Ishikawa (cell line): ENCODE measurements around the gene PPP1R36.

Experiments used
- CEBPB ChIP-seq: IDR thresholded peaks from 2 replicates; pipeline ENCODE4 v1.6.1; 2012
- CREB1 ChIP-seq: IDR thresholded peaks from 2 replicates; pipeline ENCODE4 v1.6.1; 2012; ENCODE audit warnings: low read depth
- EGR1 ChIP-seq: IDR thresholded peaks from 2 replicates; pipeline ENCODE4 v1.6.1; 2012
- EP300 ChIP-seq: IDR thresholded peaks from 2 replicates; pipeline ENCODE4 v1.6.1; 2012; ENCODE audit warnings: borderline replicate concordance
- FOXM1 ChIP-seq: IDR thresholded peaks from 2 replicates; pipeline ENCODE4 v1.6.1; 2012; ENCODE audit warnings: low read depth, borderline replicate concordance
- MAX ChIP-seq: IDR thresholded peaks from 2 replicates; pipeline ENCODE4 v1.6.1; 2012
- NFIC ChIP-seq: IDR thresholded peaks from 2 replicates; pipeline ENCODE4 v1.6.1; 2012
- RAD21 ChIP-seq: IDR thresholded peaks from 2 replicates; pipeline ENCODE4 v1.6.1; 2012; ENCODE audit warnings: low read depth
- REST ChIP-seq: IDR thresholded peaks from 2 replicates; pipeline ENCODE4 v1.6.1; 2012; ENCODE audit warnings: low read depth, mild to moderate bottlenecking
- TAF1 ChIP-seq: IDR thresholded peaks from 2 replicates; pipeline ENCODE4 v1.6.1; 2012; ENCODE audit warnings: low read depth, mild to moderate bottlenecking
- TCF12 ChIP-seq: IDR thresholded peaks from 2 replicates; pipeline ENCODE4 v1.6.1; 2012; ENCODE audit warnings: low read depth
- TEAD4 ChIP-seq: IDR thresholded peaks from 2 replicates; pipeline ENCODE4 v1.6.1; 2012
- USF1 ChIP-seq: IDR thresholded peaks from 2 replicates; pipeline ENCODE4 v1.6.1; 2012
- YY1 ChIP-seq: IDR thresholded peaks from 2 replicates; pipeline ENCODE4 v1.6.1; 2012; ENCODE audit warnings: low read depth
- ZBTB7A ChIP-seq: IDR thresholded peaks from 2 replicates; pipeline ENCODE4 v1.6.1; 2012; ENCODE audit warnings: low read depth

The PPP1R36 gene

GRCh38 chr14:64612971-64613666 is 63.4 kb downstream of the PPP1R36 start:
- TF ChIP-seq NFIC (no peak), EGR1 (no peak), EP300 (no peak), MAX (no peak), YY1 (no peak), USF1 (no peak), CREB1 (no peak), TCF12 (no peak), RAD21 (no peak), REST (no peak), TEAD4 (no peak)

GRCh38 chr14:64614166-64614565 is 64.4 kb downstream of the PPP1R36 start:
- TF ChIP-seq YY1: no peak
- TF ChIP-seq RAD21: no peak
- no peak for TF ChIP-seq NFIC
- TF ChIP-seq REST: no peak
- TF ChIP-seq CEBPB: no peak

- TF ChIP-seq CREB1: no peak
- no peak for TF ChIP-seq RAD21
- no peak for TF ChIP-seq FOXM1
- no peak for TF ChIP-seq EGR1
- no peak for TF ChIP-seq REST
- TF ChIP-seq ZBTB7A: no peak
- TF ChIP-seq TCF12: no peak
- no peak for TF ChIP-seq YY1
- TF ChIP-seq TEAD4: no peak
- no peak for TF ChIP-seq MAX
- TF ChIP-seq TAF1: no peak
- no peak for TF ChIP-seq EP300
- TF ChIP-seq CEBPB: no peak
- no peak for TF ChIP-seq USF1
- TF ChIP-seq NFIC: no peak
Observed at GRCh38 chr14:64614805-64615391, 65.1 kb downstream of the PPP1R36 start.

- TF ChIP-seq CREB1 (no peak), RAD21 (no peak), CEBPB (no peak), REST (no peak), TEAD4 (no peak), TAF1 (no peak), MAX (no peak), TCF12 (no peak), FOXM1 (no peak), USF1 (no peak), ZBTB7A (no peak), NFIC (no peak), YY1 (no peak), EP300 (no peak), EGR1 (no peak)
Observed at GRCh38 chr14:64620910-64621309, 71.1 kb downstream of the PPP1R36 start.
